Amniotic epithelial cell (primary cell): Measurements from ENCODE around the gene DLD.
"Not testable (repeated sequence)": the region's sequence is repeated elsewhere in the genome, so short reads cannot be mapped to it uniquely, and the experiment has no call there.

ENCODE experiments used
- DNase-seq: peaks from one replicate; pipeline ENCODE4 v3.0.0-alpha.2; 2010; ENCODE audit warnings: low read depth

The DLD gene

GRCh38 chr7:107917763-107918651, 27.0 kb downstream of the DLD start:
- no peak for DNase-seq

GRCh38 chr7:107918948-107919347, 28.0 kb downstream of the DLD start:
- no peak for DNase-seq

GRCh38 chr7:107920048-107920772, 29.2 kb downstream of the DLD start:
- DNase-seq, result no peak

GRCh38 chr7:107921826-107922225, 30.8 kb downstream of the DLD start:
- not testable (repeated sequence) for DNase-seq

- peak; percentile 50 for DNase-seq
Observed at GRCh38 chr7:107922886-107923285, 31.9 kb downstream of the DLD start.

GRCh38 chr7:107924841-107925504, 34.0 kb downstream of the DLD start:
- no peak for DNase-seq

- DNase-seq, result no peak
Observed at GRCh38 chr7:107926481-107926880, 35.5 kb downstream of the DLD start.

GRCh38 chr7:107931740-107932515, 40.9 kb downstream of the DLD start:
- no peak for DNase-seq

- no peak for DNase-seq
Observed at GRCh38 chr7:107932805-107933204, 41.8 kb downstream of the DLD start.

- DNase-seq, result peak; percentile 55
Observed at GRCh38 chr7:107933386-107934013, 42.5 kb downstream of the DLD start.

GRCh38 chr7:107934991-107935770, 44.2 kb downstream of the DLD start:
- no peak for DNase-seq

GRCh38 chr7:107936312-107936711, 45.3 kb downstream of the DLD start:
- no peak for DNase-seq

GRCh38 chr7:107937531-107937930, 46.5 kb downstream of the DLD start:
- DNase-seq, result peak; percentile 43

GRCh38 chr7:107938456-107939250, 47.7 kb downstream of the DLD start:
- DNase-seq, result no peak

GRCh38 chr7:107939573-107940489, 48.8 kb downstream of the DLD start:
- peak; percentile 89 for DNase-seq

- DNase-seq, result no peak
Observed at GRCh38 chr7:107940951-107941350, 50.0 kb downstream of the DLD start.

GRCh38 chr7:107943018-107943417, 52.0 kb downstream of the DLD start:
- no peak for DNase-seq

GRCh38 chr7:107944411-107945169, 53.6 kb downstream of the DLD start:
- DNase-seq, result no peak
